ENCODE results near the gene HOXD11. TPM values are rescaled to one million over a fixed set of nuclear protein-coding genes. Genes with fewer than 3 reads are reported as not detected.
A peak's percentile ranks its signal among the peaks of the same experiment; 100 is the strongest.

Gene HOXD11
- total and polyA plus RNA-seq, 7 donors = not detected

- WGBS, 3 donors = 64 to 69% (median 67%) methylated on average over 29 of the region's 29 CpGs
- Histone ChIP-seq H3K4me3 (no peak overlapping the region), H3K36me3 (ENCODE audit: insufficient read depth in 1 of 2, low read depth in 1 of 2) (no peaks in the 10 kb centered on the region), H3K27me3 (ENCODE audit: insufficient read depth in 3 of 3, low read length in 2 of 3) (peaks cover 5 to 100% (median 64%) of the 10 kb centered on the region in 3 donors), H3K27ac (no peak overlapping the region), H3K9me3 (no peaks in the 10 kb centered on the region), H3K4me1 (peaks cover 12% of the 10 kb centered on the region)
- TF ChIP-seq CTCF (IDR thresholded peaks at IDR 0.05) = no peak
- ATAC-seq = no peak
- DNase-seq = no peak
- intact Hi-C loops (cut with DNase I) = loop anchor here (2.0 to 10.0 kb wide), 5 partner anchors 233 to 720 kb away; no protein-coding TSS in a partner anchor
These were observed 19.6 kb upstream of the HOXD11 start for GRCh38 chr2:176087330-176088047.

DNA sequence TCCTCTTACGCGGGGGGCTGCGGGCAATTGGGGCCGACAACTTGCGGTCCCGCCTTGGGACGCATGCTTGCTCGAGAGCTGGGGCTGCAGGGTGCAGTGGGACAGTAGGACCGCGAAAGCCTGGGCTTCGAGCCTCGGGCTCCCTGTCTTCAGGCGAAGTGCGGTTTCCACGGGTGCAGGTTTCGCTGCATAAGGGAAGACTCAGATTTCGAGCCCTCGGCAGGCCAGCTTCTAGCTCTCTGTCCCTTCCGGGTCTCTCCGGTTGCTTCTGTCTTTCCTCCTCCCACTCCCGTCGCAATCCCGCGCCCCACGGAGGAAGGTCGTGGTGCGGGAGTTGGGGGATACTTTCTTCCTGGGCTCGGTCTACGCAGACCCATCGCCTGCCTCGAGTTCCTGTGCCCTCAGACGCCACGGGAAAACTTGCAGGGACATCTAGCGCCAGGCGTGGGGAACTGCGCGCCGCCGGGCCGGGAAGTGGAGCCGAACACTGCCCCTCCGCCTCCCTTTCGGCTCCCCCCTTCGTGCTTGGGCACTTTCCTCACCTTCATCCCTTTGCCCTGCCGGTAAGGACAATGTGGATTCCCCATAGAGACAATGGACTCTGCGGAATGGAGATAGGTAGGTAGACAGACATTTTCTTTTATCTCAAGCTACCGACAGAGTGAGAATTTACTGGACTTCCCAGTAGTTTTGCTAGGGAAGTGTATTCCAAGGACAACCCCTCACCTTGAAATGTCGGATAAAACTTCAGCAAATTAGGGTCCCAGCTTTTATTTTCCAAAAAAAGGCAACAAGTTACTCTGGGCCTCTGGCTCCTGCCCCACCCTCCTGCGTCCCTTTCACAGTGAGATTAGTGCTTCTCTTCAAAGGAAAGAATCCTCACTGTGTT lies 18.8 kb upstream of the HOXD11 start:
- DNase-seq = peak; percentile 57 to 79
- peak overlapping the region; percentile 43 for H3K4me3 ChIP-seq
- WGBS, 3 donors = 13 to 17% (median 15%) methylated on average over 49 of the region's 49 CpGs
- H3K4me1 ChIP-seq = peaks cover 12% of the 10 kb centered on the region
- ATAC-seq = peak; percentile 83 to 88 (median 84)
- H3K27ac ChIP-seq = no peak overlapping the region
- H3K27me3 ChIP-seq (ENCODE audit: insufficient read depth in 3 of 3, low read length in 2 of 3) = peaks cover 5 to 100% (median 64%) of the 10 kb centered on the region in 3 donors
- no peaks in the 10 kb centered on the region for H3K9me3 ChIP-seq
- intact Hi-C loops (cut with DNase I) = loop anchor here (5.0 to 10.0 kb wide), 3 partner anchors 233 to 721 kb away; no protein-coding TSS in a partner anchor
- no peaks in the 10 kb centered on the region for H3K36me3 ChIP-seq (ENCODE audit: insufficient read depth in 1 of 2, low read depth in 1 of 2)
- peak; percentile 79 for TF ChIP-seq CTCF (IDR thresholded peaks at IDR 0.05)

DNA sequence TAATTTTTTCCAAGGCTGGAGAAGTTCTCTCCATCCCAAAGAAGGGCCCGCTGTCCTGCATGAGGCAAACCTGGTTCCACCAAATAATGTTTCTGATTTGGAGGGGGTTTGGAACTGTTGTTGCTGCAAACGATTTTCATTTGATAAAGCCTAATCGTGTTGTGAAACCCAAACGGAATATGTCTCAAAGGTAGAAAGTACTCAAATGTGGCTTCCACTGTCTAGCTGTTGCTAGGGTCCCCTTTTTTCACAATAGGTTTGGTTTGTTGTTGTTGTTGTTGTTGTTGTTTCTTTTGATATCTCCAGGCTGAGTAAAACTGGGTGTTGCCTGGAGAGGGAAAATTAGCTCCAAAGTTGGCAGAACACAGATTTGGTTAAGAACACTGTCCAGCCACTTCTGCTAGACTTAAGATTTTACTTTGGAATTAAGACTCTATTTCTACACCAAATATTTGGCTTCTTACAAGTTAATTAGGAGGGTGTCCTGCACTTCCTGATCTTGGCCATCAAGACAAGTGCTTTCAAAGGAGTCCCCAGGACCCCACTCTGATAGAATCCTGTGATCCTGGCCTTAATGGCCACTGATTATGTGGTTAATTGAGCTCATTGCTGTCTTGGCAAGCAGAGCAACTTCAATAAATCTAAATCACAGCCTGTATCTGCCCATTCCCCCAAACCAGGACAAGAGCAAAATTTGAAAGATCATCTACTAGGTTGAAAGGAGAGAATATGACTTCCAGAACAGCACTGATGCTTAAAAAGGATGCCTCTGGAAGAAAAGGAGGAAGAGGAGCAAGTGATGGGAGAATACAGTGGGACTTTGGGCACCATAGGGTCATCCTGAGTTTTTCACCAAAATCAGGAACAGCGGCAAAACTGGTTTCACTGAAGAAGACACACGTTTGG lies 17.9 kb upstream of the HOXD11 start:
- TF ChIP-seq CTCF (IDR thresholded peaks at IDR 0.05) = no peak
- 14 to 23% (median 19%) methylated on average over 6 of the region's 6 CpGs for WGBS, 3 donors
- H3K36me3 ChIP-seq (ENCODE audit: insufficient read depth in 1 of 2, low read depth in 1 of 2) = no peaks in the 10 kb centered on the region
- no peaks in the 10 kb centered on the region for H3K9me3 ChIP-seq
- no peak for ATAC-seq
- intact Hi-C loops (cut with DNase I) = loop anchor here (5.0 to 10.0 kb wide), 3 partner anchors 234 to 722 kb away; no protein-coding TSS in a partner anchor
- peaks cover 12% of the 10 kb centered on the region for H3K4me1 ChIP-seq
- DNase-seq = no peak
- peaks cover 5 to 100% (median 61%) of the 10 kb centered on the region in 3 donors for H3K27me3 ChIP-seq (ENCODE audit: insufficient read depth in 3 of 3, low read length in 2 of 3)
- no peak overlapping the region for H3K4me3 ChIP-seq
- no peak overlapping the region for H3K27ac ChIP-seq

- ATAC-seq = no peak
- intact Hi-C loops (cut with DNase I) = loop anchor here (5.0 to 10.0 kb wide), 4 partner anchors 235 to 835 kb away; no protein-coding TSS in a partner anchor
- Histone ChIP-seq H3K27ac (no peak overlapping the region), H3K4me3 (no peak overlapping the region), H3K9me3 (no peaks in the 10 kb centered on the region), H3K4me1 (peaks cover 12% of the 10 kb centered on the region), H3K36me3 (ENCODE audit: insufficient read depth in 1 of 2, low read depth in 1 of 2) (no peaks in the 10 kb centered on the region), H3K27me3 (ENCODE audit: insufficient read depth in 3 of 3, low read length in 2 of 3) (peaks cover 5 to 100% (median 61%) of the 10 kb centered on the region in 3 donors)
- DNase-seq = no peak
- TF ChIP-seq CTCF (IDR thresholded peaks at IDR 0.05) = no peak
These were observed 17.2 kb upstream of the HOXD11 start for GRCh38 chr2:176089843-176090395.

All from psoas muscle (tissue), 8 donors.